Body of pancreas (tissue), 4 donors: ENCODE data around the gene DPP7.

Source experiments
- CTCF ChIP-seq, 7 experiments: fragments of 450-650 bp in 4 of 7; fragments of 200-600 bp in 3 of 7; sonication (generic) in 3 of 7; IDR thresholded peaks; one replicate each; pipeline ENCODE4 v1.5.1; 2016 to 2019; ENCODE audit warnings: antibody characterized with exemption in 7 of 7
- POLR2A ChIP-seq, 3 donors: fragments of 450-650 bp; IDR thresholded peaks; one replicate each; pipeline ENCODE4 v1.6.1; 2016; ENCODE audit warnings: antibody characterized with exemption in 3 of 3, mild to moderate bottlenecking in 2 of 3

DNA sequence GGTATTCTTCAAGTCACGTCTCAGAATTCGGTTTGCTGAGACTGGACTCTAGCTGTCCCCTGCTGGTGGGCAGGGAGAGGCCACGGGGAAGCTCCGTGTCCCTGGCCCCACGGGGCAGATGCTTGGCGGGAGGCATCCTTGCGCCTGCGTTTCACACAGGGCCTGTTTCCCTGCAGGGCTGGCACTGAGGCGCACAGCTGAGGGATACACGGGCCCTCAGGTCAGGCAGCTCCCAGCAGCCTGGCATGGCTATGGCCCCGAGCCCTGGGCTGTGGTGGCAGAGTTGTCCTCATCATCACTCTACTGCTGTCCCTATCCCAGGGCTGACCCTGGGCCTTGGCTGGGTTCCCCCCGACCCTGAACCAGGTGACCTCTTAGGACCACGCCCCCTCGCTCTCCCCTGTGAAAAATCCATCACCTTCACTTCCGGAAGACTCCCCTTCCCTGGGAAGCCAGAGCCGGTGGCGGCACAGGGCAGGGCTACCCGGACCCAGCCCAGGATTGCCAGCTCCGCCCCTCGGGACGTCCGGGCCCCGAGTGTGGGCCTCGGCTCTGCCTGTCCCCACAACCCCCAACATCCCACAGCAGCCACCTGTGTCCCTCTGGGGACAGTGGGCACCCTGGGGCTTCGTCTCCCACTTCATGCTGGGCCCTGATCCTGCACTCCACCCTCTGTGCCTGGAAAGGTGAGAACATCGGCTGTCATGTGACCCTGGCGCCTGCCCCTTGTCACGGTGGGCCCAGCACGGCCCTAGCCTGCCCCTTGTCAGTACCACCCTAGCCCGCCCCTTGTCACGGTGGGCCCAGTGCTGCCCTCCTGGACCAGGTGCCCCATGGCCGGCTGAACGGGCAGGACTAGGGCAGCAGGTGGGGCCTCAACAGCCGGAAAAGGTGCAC is 5.0 kb downstream of the DPP7 start:
- TF ChIP-seq POLR2A (IDR thresholded peaks at IDR 0.05) (no peak), CTCF (IDR thresholded peaks at IDR 0.05) (no peak)
